ENCODE results near the gene TMEM179.
"Not testable (repeated sequence)": the region's sequence is repeated elsewhere in the genome, so short reads cannot be mapped to it uniquely, and the experiment has no call there.

The TMEM179 gene

DNA sequence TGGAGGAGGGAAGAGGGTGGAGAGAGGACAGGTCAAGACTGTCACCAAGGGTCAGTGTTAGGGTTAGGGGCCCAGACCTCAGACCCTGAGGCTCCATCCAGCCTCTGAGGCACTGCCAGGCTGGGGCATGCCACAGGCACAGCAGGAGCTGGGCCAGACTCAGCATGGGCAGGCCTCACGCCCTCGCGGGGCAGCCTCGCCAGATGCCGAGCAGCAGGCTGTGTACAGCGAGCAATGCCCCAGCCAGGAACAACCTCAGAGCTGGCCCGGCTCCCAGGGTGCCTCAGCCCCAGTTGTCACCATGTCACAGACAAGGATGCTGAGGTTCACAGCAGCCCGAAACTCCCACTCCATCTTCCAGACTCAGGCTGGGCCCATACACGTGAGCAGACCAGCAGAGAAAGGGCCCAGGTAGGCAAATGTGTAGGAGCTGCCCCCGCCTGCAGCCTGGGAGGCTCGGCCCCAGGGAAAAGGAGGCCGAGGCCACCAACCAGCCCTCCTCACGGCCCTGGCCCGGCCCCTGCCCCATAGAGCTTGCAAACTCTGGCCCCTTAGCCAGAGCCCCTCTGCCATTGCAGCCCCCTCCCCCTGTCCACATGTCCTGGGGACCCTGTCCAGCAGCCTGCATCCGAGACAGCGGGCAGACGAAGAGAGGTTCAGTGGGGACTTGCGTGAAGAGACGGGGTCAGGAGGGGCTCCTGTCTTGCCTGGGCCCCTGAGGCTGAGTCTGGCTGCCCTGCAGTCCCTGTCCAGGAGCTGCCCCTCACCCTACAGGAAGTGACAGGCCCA lies 17.5 kb downstream of the TMEM179 start:
- DNase-seq (ENCODE audit: low read depth in 2 of 2), result no peak

DNA sequence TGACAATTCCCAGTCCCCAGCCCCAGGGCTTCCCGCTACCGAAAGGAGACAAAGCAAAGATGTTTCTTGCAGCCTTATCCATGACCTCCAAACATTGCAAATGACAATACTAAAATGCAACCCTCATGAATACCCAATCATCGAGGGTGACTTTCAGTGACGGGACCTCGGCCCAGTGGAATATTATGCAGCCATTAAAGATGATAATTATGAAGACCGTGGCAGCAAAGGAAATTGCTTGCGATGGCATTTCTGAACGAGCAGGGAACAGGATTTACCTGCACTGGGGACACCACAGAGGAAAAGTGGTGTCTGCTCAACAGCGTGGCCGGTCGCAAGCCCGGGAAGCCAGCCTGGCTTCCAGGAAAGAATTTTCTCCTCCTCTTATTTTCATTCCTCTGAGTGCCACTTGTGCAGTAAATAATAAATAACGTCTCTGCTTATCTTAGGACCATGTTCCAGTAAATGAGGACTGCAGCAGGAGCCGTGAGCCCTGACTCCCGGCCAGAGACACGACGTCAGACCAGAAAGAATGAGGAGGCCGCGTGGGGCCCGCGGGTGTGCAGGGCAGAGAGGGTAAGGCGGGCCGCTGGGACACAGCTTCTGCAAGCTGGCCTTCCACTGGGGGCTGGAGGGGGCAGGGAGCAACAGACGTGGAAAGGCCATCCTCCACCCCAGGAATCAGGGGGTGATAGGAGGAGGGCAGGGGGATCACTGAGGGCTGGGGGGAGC lies 18.4 kb downstream of the TMEM179 start:
- DNase-seq (ENCODE audit: low read depth in 2 of 2), result no peak

DNA sequence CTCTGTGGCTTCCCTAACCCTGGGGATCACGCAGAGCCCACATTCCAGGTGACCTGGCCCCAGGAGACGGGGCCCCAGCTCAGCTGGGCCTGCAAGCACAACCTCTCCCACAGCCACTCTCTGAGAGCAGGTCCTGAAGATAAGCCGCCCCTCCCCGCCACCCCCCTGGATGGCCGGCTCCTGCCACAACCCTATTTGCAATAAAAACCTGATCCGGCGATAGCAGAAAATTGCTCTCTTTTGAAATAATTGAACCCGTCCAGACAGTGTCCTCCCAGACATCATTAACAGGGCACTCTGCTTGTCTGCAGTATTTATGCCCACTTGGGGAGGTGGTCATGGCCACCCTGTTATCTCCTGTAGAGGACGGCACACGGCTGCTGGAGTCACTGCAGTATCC lies 20.0 kb downstream of the TMEM179 start:
- no peak for DNase-seq (ENCODE audit: low read depth in 2 of 2)

DNA sequence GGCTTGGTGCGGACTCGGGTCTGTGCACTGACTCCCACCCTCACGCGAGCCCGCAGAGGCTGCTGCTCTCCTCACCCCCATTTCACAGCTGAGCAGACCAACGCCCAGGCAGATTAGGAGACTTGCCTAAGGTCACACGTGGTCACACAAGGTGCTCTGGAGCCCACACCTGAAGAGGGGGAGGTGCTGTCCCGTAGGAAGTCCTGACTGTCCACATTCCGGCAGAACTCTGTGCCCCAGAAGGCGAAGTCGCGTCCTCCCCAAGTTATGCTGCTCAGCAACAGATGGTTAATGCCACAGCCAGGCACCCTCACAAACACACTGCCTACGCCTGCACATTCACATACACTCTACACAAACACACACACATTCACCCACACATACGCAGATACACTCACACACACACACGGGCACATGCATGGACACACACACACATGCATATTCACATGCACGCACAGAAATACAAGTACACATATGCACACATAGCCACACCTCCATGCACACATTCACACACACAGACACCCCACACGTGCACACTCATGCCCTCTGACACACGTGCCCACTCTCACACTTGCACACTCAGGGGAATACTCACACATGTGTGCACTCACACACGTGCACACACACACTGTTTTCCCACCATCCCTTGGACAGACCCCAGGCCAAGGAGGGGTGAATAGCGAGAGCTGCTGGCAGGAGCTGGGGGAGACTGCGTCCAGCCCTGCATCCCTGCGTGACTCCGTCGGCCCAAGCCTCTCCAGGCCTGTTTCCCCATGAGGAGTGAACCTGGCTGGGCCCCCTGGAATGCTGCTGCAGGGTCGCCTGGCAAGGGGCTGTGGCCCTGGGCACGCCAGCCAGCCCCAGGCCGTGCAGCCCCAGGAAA lies 20.9 kb downstream of the TMEM179 start:
- DNase-seq (ENCODE audit: low read depth in 2 of 2), result no peak

DNA sequence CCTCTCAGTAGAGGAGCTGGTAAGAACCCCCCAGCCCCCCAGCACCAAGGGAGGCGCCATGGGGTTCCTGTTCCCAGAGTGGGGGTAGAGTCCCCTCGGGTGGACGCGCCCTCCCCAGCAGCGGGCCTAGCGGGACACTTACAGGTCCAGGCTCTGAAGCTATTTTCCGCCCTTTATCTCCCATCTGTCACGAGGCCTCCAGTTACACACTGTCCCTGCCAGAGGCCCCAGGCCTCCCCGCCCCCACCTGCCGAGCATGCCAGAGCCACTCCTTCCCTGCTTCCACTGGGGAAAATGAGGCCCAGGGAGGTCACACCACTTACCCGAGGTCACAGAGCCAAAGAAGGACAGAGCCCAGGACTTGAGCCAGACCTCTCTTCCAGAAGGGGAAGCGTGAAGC lies 21.9 kb downstream of the TMEM179 start:
- no peak for DNase-seq (ENCODE audit: low read depth in 2 of 2)

DNA sequence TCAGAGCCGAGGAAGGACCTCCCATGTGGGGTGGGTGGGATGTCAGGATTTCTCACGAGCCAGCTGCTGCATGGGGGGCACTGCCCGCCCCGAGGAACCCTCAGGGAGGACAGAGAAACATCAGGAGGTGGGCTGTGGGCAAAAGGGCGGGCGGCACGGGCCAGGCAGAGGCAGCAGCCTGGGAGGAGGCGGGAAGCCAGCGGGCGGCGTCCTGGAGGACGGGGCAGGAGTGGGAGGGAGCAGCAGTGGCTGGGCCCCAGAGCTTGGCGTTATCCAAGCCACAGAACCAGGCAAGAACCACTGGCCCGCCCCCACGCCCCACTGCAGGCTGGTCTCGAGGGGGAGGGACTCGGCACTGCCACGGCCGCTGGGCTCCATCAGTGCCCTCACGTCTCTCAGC lies 22.6 kb downstream of the TMEM179 start:
- no peak for DNase-seq (ENCODE audit: low read depth in 2 of 2)

DNA sequence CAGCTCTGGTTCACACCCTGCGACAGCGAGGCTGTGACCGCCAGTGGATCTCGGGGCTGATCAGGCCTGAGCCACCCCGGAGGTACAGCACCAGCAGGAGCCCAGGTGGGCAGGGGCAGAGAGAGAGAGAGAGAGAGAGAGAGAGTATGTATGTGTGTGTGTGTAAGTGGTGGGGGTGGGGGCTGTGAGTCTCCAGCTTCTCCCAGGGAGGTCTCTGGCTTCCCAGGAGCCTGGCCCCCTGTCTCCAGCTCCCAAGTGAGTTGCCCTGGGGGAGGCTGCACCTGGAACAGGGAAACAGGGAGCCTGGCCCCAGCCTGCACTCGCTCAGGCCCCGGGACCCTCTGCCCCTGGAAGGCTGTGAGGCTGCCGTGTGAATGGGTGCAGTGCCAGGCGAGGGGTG lies 23.1 kb downstream of the TMEM179 start:
- no peak for DNase-seq (ENCODE audit: low read depth in 2 of 2)

DNA sequence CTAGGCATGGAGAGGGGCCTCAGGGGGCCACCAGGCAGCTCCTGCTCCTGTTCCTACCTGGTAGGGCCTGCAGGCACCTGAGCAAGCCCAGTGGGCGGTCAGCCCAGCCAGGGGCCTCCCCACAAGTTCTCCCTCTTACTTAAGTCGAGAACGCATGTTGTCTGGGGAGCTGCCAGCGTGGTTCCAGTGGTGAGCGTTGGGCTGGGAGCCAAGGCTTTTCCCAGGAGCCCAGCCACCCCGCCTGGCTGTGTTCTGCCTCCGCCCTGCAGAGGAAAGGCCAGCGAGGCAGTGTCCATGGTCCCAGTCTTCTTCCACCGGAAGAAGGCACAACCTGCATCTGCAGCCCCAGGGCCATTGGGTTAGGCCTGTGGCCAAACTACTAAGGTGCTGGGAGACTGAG lies 23.6 kb downstream of the TMEM179 start:
- DNase-seq (ENCODE audit: low read depth in 2 of 2), result no peak

DNA sequence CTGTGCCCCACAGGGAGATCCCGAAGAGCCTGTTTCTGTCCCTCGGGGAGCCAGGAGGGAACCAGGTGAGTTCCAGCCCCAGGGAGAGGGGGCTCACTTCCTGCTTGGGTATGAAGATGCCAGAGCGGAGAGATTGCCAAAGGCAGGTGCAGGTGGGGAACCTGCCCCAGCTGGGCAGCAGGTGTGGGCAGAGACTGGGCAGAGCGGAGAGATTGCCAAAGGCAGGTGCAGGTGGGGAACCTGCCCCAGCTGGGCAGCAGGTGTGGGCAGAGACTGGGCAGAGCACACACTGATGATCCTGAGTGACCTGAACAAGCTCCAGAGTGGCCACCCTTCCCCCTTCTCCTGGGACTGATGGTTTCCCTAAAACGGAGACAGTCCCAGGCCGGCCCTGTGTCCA lies 24.6 kb downstream of the TMEM179 start:
- not testable (repeated sequence) for DNase-seq (ENCODE audit: low read depth in 2 of 2)

DNA sequence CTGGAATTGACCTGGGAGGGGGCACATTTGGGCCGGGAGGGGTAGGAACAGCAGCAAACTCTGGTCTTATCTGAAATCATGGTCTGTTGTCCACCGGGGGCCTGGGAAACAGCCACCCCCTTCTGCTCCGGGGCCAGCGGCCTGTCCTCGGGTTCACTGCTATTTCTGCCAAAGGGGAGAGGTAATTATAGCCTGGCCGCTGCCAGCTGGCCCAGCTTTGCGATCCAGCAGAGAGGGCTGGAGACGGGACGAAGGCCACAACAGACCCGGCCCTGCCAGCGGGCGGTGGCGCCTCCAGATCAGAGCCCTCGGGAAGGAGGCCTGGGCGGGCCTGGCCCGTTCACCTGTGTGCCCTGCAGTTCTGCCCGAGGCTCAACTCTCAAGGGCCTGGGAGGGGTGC lies 25.1 kb downstream of the TMEM179 start, which contains the start of gene C14orf180:
Gene C14orf180, plus strand, starts transcription at position 258 of the 400 bp plus-strand sequence. CDS start 6,667 bp downstream, outside the sequence.
- no peak for DNase-seq (ENCODE audit: low read depth in 2 of 2)

DNA sequence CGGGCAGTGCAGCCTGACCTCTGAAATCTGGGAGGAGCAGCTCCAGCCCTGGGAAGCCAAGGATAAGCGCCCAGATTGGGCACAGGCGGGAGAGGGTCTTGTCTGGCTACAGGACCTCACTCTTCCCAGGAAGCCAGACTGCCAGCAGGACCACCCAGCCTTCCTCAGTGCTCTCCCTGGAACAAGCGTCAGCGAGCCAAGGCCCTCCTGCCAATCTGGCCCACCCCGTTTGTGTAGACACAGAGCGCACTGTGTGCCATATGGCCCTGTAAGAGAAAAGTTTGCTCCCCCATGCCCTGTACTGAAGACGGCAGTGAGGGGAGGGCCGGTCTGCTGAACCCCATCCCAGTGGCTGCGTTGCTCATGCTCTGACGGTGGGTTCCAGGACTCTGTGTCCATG lies 26.3 kb downstream of the TMEM179 start:
- DNase-seq (ENCODE audit: low read depth in 2 of 2), result no peak

DNA sequence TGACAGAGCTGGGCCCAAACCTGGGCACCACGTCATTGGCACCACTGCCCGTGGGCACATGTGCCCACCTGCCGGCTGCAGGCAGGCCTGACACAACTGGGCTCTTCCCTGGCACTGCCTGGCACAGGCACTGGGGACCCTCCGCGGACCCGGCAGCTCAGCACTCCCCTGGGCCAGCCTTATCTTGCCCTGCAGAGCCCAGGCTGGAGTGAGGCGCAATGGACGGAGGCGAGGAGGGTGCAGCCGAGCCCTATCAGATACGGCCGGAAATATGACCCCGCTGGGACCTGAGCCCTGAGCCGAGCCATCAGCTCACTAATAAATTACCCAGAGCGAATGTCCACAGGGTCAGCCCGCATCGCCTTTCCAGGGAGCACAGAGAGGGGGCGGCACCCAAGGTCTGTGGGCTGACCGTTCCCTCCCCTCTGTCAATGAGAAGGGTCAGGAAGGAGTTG lies 26.7 kb downstream of the TMEM179 start:
- DNase-seq (ENCODE audit: low read depth in 2 of 2), result no peak

DNA sequence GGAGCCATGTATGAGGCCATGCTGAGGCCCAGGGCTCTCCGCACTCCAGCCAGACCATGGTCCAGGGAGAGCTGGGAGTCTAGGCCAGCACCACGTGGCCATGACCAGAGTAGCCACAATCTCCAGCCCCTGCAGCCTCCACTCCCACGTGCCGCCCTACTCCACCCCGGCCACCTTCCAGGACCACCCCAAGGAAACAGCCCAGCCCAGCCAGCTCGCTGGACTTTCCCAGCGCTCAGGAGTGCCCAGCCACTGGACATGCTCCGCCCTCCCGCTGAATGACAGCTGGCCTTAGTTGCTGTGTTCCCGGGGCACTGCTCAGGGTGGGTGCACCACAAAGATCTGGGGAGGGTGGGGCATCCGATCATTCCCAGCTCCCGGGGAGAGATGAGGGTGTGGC lies 27.1 kb downstream of the TMEM179 start:
- no peak for DNase-seq (ENCODE audit: low read depth in 2 of 2)

DNA sequence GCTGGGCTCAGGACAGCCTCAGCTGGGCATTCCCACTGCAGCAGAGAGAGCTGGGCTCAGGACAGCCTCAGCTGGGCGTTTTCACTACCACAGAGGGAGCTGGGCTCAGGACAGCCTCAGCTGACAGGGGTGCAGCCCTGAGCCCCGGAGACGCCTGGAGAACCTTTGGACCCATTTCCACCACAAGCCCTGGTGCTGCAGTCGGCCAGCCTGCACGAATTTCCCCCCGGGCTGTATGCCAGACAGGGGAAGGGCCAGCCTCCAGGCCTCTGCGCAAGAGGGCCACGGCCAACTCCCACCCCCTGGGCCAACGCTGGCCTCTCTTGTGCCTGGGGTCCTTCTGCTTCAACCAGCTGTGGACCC lies 27.6 kb downstream of the TMEM179 start:
- DNase-seq (ENCODE audit: low read depth in 2 of 2), result no peak

DNA sequence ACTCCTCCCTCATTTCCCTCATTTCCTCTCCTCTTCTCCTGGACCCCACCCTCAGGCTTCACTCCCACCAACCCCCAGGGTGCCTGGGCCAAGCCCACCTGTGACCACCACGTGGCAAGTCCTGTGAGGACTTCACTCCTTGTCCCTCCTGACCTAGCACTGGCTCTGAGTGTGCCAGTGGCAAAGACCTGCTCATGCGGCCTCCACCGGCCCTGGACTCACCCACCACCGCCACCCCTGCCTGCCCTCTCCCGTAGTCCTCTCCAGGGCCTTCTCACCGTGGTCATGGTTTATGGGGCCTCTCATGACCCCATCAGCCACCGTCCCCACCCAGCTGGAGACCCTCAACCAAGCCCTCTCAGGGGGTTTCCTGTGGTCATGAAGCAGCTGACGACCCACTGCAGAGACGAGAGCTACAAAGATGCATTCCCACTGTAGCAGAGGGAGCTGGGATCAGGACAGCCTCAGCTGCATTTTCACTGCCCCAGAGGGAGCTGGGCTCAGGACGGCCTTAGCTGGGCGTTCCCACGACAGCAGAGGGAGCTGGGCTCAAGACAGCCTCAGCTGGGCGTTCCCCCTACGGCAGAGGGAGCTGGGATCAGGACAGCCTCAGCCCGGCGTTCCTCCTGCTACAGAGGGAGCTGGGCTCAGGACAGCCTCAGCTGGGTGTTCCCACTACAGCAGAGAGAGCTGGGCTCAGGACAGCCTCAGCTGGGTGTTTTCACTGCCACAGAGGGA lies 28.2 kb downstream of the TMEM179 start:
- no peak for DNase-seq (ENCODE audit: low read depth in 2 of 2)

DNA sequence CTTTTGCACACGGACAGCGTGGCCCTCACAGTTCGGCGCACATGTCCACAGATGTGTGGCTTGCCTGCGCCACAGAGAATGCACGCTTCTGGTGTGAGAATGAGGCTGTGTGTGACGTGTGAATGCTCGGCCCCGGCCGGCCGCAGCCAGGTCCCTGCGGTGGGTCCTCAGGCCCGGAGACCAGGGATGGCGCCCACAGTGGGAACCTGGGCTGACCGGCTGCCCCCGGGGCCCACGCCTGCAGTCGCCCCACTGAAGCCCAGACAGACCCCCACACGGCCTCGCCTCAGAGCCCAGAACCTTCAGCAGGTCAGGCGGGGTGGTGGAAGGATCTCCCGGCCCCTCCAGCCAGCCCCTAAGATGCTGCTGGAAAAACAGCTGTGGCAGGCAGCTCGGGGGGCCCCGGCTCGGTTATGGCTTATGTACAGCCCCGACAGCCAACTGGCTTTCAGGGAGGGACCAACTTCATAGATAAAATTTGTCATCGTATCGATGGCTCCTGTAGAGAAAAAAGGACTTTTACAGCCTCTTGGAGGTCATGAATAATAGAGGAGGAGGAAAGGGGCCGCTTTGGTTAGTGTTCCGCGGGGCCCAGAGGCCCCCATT lies 29.5 kb downstream of the TMEM179 start:
- DNase-seq (ENCODE audit: low read depth in 2 of 2), result no peak

DNA sequence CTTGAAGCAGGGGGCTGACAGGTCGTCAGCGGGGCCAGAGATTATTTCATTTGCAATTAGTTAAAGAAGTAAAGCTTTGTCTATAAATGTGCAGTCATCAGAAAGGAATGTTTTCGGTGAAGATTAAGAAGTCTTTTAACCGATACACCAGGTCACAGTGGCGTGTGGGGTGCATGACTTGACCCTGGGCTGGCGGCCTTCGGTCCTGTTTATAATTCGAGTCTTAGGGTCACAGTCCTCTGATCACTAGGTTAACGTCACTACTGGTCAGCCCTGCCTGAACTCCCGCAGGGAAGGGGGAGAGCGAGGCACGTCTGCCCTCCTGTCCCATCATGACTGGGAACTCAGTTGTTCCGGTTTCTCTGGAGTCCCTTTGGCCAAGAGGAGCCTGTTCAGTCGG lies 30.0 kb downstream of the TMEM179 start:
- no peak for DNase-seq (ENCODE audit: low read depth in 2 of 2)

DNA sequence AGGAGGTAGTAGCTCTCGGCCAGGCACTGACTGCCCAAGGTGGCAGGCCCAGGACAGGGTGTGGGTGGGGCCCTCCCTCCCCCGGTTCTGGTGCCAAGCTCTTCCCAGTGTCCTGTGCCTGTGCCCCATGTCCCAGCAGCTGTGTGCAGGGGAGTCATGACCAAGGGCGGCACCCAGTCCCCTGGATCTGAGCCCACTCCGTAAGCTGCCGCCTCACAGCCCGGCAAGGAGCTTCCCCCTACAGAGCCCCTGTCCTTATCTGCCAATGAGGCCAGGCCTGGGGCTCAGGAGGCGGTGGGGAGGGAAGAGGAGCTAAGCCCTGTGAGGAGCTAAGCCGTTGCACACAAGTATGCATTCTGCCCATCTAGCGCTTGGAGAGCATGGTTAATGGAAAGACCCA lies 30.6 kb downstream of the TMEM179 start:
- DNase-seq (ENCODE audit: low read depth in 2 of 2), result no peak

DNA sequence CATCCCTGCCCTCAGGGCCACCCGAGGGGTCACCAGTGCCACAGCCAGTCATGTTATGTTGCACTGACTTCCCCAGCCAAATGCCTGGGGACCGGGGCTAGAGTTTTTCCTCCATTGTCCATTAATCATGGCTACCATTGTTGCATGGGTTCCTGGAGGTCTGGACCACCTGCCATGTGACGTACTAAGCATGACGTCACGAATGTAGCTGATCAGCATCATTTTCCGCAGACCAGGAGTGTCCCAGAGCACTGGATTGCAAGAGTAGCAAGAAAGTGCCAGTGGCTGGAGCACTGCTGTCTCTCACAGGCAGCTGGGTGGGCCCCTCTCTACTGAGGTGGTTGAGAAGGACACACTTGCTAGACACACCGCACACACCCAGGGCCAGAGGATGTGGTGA lies 31.9 kb downstream of the TMEM179 start:
- DNase-seq (ENCODE audit: low read depth in 2 of 2), result no peak

DNA sequence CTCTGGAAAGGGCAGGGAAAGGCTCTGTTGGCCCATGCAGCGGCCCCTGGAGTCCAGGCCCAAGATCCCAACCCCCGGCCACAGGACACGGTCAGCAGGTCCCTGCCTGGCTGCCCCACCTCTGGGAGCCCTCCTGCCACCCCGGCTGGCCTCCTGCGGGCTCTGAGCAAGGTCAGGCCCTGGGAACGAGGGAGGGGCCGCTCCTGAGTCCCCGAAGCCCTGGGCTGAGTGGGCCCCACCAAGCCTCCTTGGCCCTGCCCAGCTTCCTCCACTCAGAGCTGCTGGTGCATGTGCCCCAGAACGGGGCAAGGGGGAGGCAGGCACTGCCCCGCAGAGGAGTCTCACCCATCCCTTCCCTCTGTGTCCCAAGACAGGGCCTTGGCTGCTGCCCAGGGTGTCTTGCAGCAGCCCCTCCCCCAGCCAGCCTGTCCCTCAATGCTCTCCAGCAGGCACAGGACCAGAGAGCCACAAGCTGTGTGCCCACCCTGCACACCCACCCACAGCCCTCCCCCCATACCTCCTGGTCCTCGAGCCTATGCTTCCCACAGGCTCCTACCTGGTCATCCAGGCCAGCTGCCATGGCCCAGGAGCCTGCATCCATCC lies 32.4 kb downstream of the TMEM179 start:
- no peak for DNase-seq (ENCODE audit: low read depth in 2 of 2)

DNA sequence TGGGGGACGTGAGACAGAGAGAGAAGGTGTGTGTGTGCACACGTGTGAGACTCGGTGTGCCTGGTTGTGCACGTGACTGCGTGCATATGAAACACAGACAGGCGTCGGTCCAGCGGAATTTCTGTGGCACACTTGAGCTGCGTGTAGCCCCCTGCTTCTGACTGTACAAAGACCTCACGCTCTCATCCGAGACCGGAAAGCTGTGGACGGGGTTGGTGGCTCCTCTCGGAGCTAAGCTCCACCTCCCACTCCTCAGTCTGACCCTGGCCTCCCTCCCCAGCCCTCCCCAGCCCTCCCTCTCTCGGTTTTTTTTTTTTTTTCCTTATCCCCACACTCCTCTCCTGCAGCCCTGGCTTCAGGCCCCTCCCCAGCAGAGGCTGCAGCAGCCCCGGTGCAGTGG lies 33.3 kb downstream of the TMEM179 start:
- no peak for DNase-seq (ENCODE audit: low read depth in 2 of 2)
